ENCODE results near the gene INPP5A. TPM values are rescaled to one million over a fixed set of nuclear protein-coding genes. Genes with fewer than 3 reads are reported as not detected.

INPP5A gene
- total RNA-seq, 1 donor from 2014 or later, result 41.0 TPM

DNA sequence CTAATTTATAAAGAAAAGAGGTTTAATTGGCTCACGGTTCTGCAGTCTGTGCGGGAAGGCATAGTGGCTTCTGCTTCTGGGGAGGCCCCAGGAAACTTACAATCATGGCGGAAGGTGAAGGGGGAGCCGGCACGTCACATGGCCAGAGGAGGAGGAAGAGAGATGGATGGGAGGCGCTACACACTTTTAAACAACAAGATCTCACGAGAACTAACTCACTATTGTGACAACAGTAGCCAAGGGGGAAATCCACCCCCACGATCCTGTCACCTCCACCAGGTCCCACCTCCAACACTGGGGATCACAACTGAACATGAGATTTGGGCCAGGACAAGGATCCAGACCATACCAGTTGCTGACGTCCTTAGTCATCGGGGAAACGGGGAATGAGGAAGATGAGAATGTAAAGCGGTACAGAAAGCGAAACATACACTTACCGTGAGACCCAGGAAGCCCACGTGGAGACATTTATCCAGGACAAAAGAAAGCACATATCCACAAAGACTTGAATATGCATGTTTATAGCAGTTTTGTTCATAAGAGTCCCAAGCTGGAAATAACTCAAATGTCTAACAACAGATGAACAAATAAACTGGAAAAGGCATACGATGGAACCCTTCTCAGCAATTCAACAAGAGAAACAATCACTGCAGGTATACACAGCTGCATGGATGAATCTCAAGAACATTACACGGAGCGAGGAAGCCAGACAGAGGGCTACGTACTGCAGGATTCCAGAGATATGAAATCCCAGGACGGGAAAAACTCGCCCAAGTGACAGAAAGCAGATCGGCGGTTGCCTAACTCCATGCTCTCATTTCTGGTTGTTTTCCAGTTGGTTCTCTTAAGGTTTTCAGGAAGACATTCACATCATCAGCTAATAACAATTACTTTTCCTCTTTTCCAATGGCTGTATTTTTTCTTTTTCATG lies 26.2 kb upstream of the INPP5A start:
- Mint-ChIP-seq H3K4me1 (peaks cover 19% of the 10 kb centered on the region), H3K27ac (peak overlapping the region; percentile 57), H3K9me3 (peaks cover 7% of the 10 kb centered on the region), H3K36me3 (no peaks in the 10 kb centered on the region), H3K4me3 (no peak overlapping the region), H3K27me3 (ENCODE audit: low read depth) (no peaks in the 10 kb centered on the region)
- DNase-seq (ENCODE audit: low spot score in 2 of 2, unreplicated experiment in 2 of 2), result no peak
- no peak for TF ChIP-seq CTCF (IDR thresholded peaks at IDR 0.05; ENCODE audit: unreplicated experiment)

GRCh38 chr10:132512052-132512442 lies 25.5 kb upstream of the INPP5A start:
- Mint-ChIP-seq H3K4me1 (peaks cover 25% of the 10 kb centered on the region), H3K9me3 (peaks cover 7% of the 10 kb centered on the region), H3K27me3 (ENCODE audit: low read depth) (no peaks in the 10 kb centered on the region), H3K27ac (peak overlapping the region; percentile 57), H3K4me3 (no peak overlapping the region), H3K36me3 (no peaks in the 10 kb centered on the region)
- DNase-seq (ENCODE audit: low spot score in 2 of 2, unreplicated experiment in 2 of 2), result no peak
- no peak for TF ChIP-seq CTCF (IDR thresholded peaks at IDR 0.05; ENCODE audit: unreplicated experiment)

GRCh38 chr10:132512693-132513345 lies 24.8 kb upstream of the INPP5A start:
- no peak overlapping the region for H3K4me3 Mint-ChIP-seq
- no peaks in the 10 kb centered on the region for H3K27me3 Mint-ChIP-seq (ENCODE audit: low read depth)
- H3K27ac Mint-ChIP-seq, result peak overlapping the region; percentile 67

DNA sequence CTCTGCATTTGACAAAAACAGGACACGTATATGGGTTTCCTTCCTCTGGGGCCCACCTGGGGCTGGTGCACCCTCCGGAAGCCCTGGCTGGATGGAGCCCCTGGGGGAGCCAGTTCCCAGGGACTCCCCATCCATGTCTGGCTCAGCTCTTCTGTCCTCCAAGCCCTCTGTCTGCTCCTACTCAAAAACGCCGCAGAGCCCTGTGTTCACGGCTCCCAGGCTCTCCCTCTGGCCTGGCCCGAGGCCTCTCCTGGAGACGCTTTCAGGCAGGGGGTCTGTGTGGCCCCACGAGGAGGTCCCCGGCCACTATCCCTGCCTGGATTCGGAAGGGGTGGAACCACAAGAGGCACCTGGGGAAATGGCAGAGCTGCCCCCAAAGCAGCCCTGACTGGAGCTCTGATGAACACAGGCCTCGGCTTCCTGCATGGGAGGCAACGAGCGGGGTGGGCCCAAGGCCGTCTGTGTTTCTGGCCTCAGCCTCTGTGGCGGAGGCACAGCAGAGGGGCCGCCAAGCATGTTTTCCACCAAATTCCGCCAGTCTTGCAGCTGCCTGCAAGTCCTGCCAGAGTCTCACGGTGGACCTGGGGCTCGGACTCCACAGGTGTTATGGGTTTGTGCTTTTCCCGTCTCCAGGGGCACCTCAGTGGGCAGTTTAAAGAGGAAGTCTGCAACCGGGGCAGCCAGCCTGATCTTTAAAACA lies 22.6 kb upstream of the INPP5A start:
- TF ChIP-seq CTCF (IDR thresholded peaks at IDR 0.05; ENCODE audit: unreplicated experiment), result no peak
- H3K27ac Mint-ChIP-seq, result peak overlapping the region; percentile 97
- peaks cover 47% of the 10 kb centered on the region for H3K4me1 Mint-ChIP-seq
- DNase-seq (ENCODE audit: low spot score in 2 of 2, unreplicated experiment in 2 of 2), result no peak
- peaks cover 7% of the 10 kb centered on the region for H3K9me3 Mint-ChIP-seq
- H3K4me3 Mint-ChIP-seq, result no peak overlapping the region
- no peaks in the 10 kb centered on the region for H3K36me3 Mint-ChIP-seq
- H3K27me3 Mint-ChIP-seq (ENCODE audit: low read depth), result no peaks in the 10 kb centered on the region

More at GRCh38 chr10:132512693-132513345, 24.8 kb upstream of the INPP5A start:
- no peak for TF ChIP-seq CTCF (IDR thresholded peaks at IDR 0.05; ENCODE audit: unreplicated experiment)
- peaks cover 7% of the 10 kb centered on the region for H3K9me3 Mint-ChIP-seq
- peaks cover 28% of the 10 kb centered on the region for H3K4me1 Mint-ChIP-seq
- no peaks in the 10 kb centered on the region for H3K36me3 Mint-ChIP-seq
- no peak for DNase-seq (ENCODE audit: low spot score in 2 of 2, unreplicated experiment in 2 of 2)

DNA sequence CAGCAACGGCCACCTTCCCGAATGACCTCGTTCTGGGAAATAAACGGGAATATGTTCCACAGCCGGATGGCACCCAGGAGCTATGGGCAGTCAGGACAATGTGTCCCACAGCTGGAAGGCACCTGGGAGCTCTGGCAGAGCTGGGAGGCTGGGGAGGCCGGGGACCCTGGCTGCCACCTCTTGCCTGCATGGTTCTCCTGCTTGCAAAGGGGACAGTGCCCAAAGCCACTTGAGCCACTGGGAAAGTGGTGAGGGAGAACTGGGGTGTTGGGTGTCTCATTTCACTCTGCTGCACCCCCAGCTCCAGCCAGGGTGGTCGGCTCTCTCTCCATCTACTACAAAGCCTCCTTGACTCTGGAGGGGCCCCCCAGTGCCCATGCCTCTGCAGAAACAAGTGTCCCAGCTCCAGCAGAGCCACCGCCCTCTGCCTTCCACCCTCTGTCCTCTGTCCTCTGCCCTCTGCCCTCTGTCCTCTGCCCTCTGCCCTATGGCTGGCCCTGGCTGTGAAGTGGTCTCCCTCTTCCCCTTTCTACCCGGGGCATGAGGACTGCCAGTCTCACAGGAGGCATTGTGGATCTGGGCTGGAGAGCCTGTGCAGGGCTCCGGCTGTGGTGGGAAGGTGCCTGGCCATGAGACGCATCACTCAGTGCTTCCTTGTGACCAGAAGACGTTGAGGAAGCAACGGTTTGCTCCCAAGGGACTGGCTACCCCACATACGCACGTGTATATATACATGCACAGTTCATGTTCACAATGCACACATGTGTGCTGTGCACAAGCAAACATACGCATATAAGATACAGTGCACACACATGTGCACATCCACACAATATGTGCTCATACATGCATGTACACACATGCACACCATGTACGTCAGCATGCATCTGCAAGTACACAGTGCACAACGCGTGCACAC lies 21.5 kb upstream of the INPP5A start:
- Mint-ChIP-seq H3K4me1 (peaks cover 54% of the 10 kb centered on the region), H3K4me3 (peak overlapping the region; percentile 54), H3K27me3 (ENCODE audit: low read depth) (no peaks in the 10 kb centered on the region), H3K27ac (peak overlapping the region; percentile 97), H3K36me3 (no peaks in the 10 kb centered on the region), H3K9me3 (peaks cover 7% of the 10 kb centered on the region)
- no peak for DNase-seq (ENCODE audit: low spot score in 2 of 2, unreplicated experiment in 2 of 2)
- no peak for TF ChIP-seq CTCF (IDR thresholded peaks at IDR 0.05; ENCODE audit: unreplicated experiment)

Data from mesothelial cell of epicardium (in vitro differentiated cells).